PC-9 (cell line): ENCODE results near the gene DNAH6. TPM values are rescaled to one million over a fixed set of nuclear protein-coding genes. Genes with fewer than 3 reads are reported as not detected.

ENCODE experiments used
- BruUV-seq: library from RNA; stranded (reverse); fragments of 400-500 nt; replicated peaks from 2 replicates; lab custom pipeline; 2021; lab: Mats Ljungman, UMichigan
- CTCF ChIA-PET: fragments of 300-600 bp; sonication (Branson Sonifier 250); formaldehyde crosslinking; loops from one replicate; lab custom pipeline; 2022; ENCODE audit warnings: antibody characterized with exemption; lab: Charles Lee
- POLR2A ChIA-PET: fragments of 300-600 bp; sonication (Branson Sonifier 250); formaldehyde crosslinking; loops from one replicate; lab custom pipeline; 2022; ENCODE audit warnings: antibody characterized with exemption; ENCODE audit not compliant: unreplicated experiment; lab: Charles Lee
- DNase-seq, 2 experiments: peaks; one replicate each; pipeline versions ENCODE4 v3.0.0 to v3.0.0-alpha.2; 2015 to 2022; ENCODE audit warnings: mixed read lengths in 1 of 2
- H2AFZ ChIP-seq: fragments of 200-600 bp; sonication (generic); 2 replicates; pipeline ENCODE4 v1.8.1; 2017; ENCODE audit warnings: antibody characterized with exemption
- H3F3A ChIP-seq: fragments of 200-600 bp; sonication (generic); 2 replicates; pipeline ENCODE4 v1.8.1; 2017; ENCODE audit warnings: antibody characterized with exemption, mild to moderate bottlenecking, low read depth; ENCODE audit not compliant: insufficient read depth
- H3K27ac ChIP-seq: fragments of 200-600 bp; sonication (generic); 2 replicates; pipeline ENCODE4 v1.6.1; 2016; ENCODE audit warnings: mixed run types
- H3K27me3 ChIP-seq: fragments of 200-600 bp; sonication (generic); 2 replicates; pipeline ENCODE4 v1.6.1; 2016; ENCODE audit warnings: low read depth, mixed run types; ENCODE audit not compliant: insufficient read depth
- H3K36me3 ChIP-seq: fragments of 200-600 bp; sonication (generic); 2 replicates; pipeline ENCODE4 v1.6.1; 2016; ENCODE audit warnings: low read depth, mixed run types
- H3K4me1 ChIP-seq: fragments of 200-600 bp; sonication (generic); replicated peaks from 2 replicates; pipeline ENCODE4 v1.6.1; 2016; ENCODE audit warnings: mixed run types; ENCODE audit not compliant: insufficient read depth
- H3K4me2 ChIP-seq: fragments of 200-600 bp; sonication (generic); 2 replicates; pipeline ENCODE4 v1.6.1; 2017; ENCODE audit warnings: mixed run types
- H3K4me3 ChIP-seq: fragments of 200-600 bp; sonication (generic); 2 replicates; pipeline ENCODE4 v1.6.1; 2016; ENCODE audit warnings: mixed run types
- H3K79me2 ChIP-seq: fragments of 200-600 bp; sonication (generic); 2 replicates; pipeline ENCODE4 v1.6.1; 2017; ENCODE audit warnings: low read depth, mixed run types
- H3K9me2 ChIP-seq: fragments of 200-600 bp; sonication (generic); 2 replicates; pipeline ENCODE4 v1.8.1; 2017; ENCODE audit warnings: mild to moderate bottlenecking; ENCODE audit not compliant: insufficient read depth
- H3K9me3 ChIP-seq: fragments of 200-600 bp; sonication (generic); 2 replicates; pipeline ENCODE4 v1.8.1; 2016; ENCODE audit warnings: low read depth; ENCODE audit not compliant: insufficient read depth
- H4K20me1 ChIP-seq: fragments of 200-600 bp; sonication (generic); 2 replicates; pipeline ENCODE4 v1.8.1; 2017; ENCODE audit not compliant: insufficient read depth
- CTCF ChIP-seq: fragments of 200-600 bp; sonication (generic); conservative IDR thresholded peaks from 2 replicates; pipeline ENCODE4 v1.6.1; 2017; ENCODE audit warnings: mixed run types, antibody characterized with exemption, mild to moderate bottlenecking, moderate library complexity
- EZH2 ChIP-seq: fragments of 200-600 bp; sonication (generic); IDR thresholded peaks from 2 replicates; pipeline ENCODE4 v1.8.0; 2017; ENCODE audit warnings: antibody characterized with exemption, low read depth
- intact Hi-C: fragments of 100-400 bp; cut with micrococcal nuclease; formaldehyde crosslinking; loops from one replicate; pipeline ENCODE4 v1.10.0; 2022; ENCODE audit not compliant: unreplicated experiment
- total RNA-seq: library from RNA; stranded (reverse); gene quantifications from 2 replicates; pipeline ENCODE4 v1.2.3, GENCODE V29; 2021

The DNAH6 gene
- total RNA-seq, 1 experiment from 2014 or later, result not detected

GRCh38 chr2:84735389-84735788 lies 219.1 kb downstream of the DNAH6 start:
- no peak for TF ChIP-seq EZH2
- TF ChIP-seq CTCF, result no peak
- no TSS peak for BruUV-seq
- H3K9me3 ChIP-seq, result no peaks in the 10 kb centered on the region
- H4K20me1 ChIP-seq, result no peaks in the 10 kb centered on the region
- H2AFZ ChIP-seq, result no peak overlapping the region
- H3K27ac ChIP-seq, result no peak overlapping the region
- H3K4me3 ChIP-seq, result no peak overlapping the region
- no peak overlapping the region for H3K4me2 ChIP-seq
- H3K36me3 ChIP-seq, result no peaks in the 10 kb centered on the region
- H3K79me2 ChIP-seq, result no peaks in the 10 kb centered on the region
- no peak for DNase-seq
- H3K4me1 ChIP-seq, result no peaks in the 10 kb centered on the region
- no peaks in the 10 kb centered on the region for H3F3A ChIP-seq
- no peaks in the 10 kb centered on the region; the same call in 1 of the 2 replicates for H3K27me3 ChIP-seq
- POLR2A ChIA-PET, result no interaction called here
- CTCF ChIA-PET, result no interaction called here
- 0 out of 2 replicates have a peak, but pooled peaks cover 3% of the 10 kb centered on the region for H3K9me2 ChIP-seq
- intact Hi-C loops, result no loop called here

GRCh38 chr2:84741182-84741822 lies 225.0 kb downstream of the DNAH6 start:
- peak in 1 of 2 experiments; percentile 5 for DNase-seq
- BruUV-seq, result no TSS peak
- H3F3A ChIP-seq, result no peaks in the 10 kb centered on the region
- ChIA-PET CTCF (no interaction called here), POLR2A (no interaction called here)
- no peaks in the 10 kb centered on the region for H3K36me3 ChIP-seq
- H3K4me2 ChIP-seq, result no peak overlapping the region
- 0 out of 2 replicates have a peak, but pooled peaks cover 3% of the 10 kb centered on the region for H3K9me2 ChIP-seq
- H3K4me1 ChIP-seq, result no peaks in the 10 kb centered on the region
- no peak; the same call in 1 of the 2 replicates for TF ChIP-seq CTCF
- TF ChIP-seq EZH2, result no peak
- H3K4me3 ChIP-seq, result no peak overlapping the region
- H3K27ac ChIP-seq, result no peak overlapping the region
- no peaks in the 10 kb centered on the region for H4K20me1 ChIP-seq
- peaks cover 6% of the 10 kb centered on the region for H3K27me3 ChIP-seq
- H3K79me2 ChIP-seq, result no peaks in the 10 kb centered on the region
- no peaks in the 10 kb centered on the region for H3K9me3 ChIP-seq
- intact Hi-C loops, result no loop called here
- H2AFZ ChIP-seq, result no peak overlapping the region

- H4K20me1 ChIP-seq, result no peaks in the 10 kb centered on the region
- H3F3A ChIP-seq, result no peaks in the 10 kb centered on the region
- TF ChIP-seq CTCF, result no peak
- TF ChIP-seq EZH2, result no peak
- no peak overlapping the region for H3K27ac ChIP-seq
- H3K4me1 ChIP-seq, result no peaks in the 10 kb centered on the region
- no peak overlapping the region for H3K4me3 ChIP-seq
- ChIA-PET POLR2A (no interaction called here), CTCF (no interaction called here)
- peaks cover 10% of the 10 kb centered on the region for H3K27me3 ChIP-seq
- no peaks in the 10 kb centered on the region for H3K36me3 ChIP-seq
- H3K4me2 ChIP-seq, result no peak overlapping the region
- no peaks in the 10 kb centered on the region for H3K79me2 ChIP-seq
- no peak for DNase-seq
- no peaks in the 10 kb centered on the region for H3K9me2 ChIP-seq
- H3K9me3 ChIP-seq, result no peaks in the 10 kb centered on the region
- H2AFZ ChIP-seq, result no peak overlapping the region
- no TSS peak for BruUV-seq
- intact Hi-C loops, result no loop called here
Measured at GRCh38 chr2:84748341-84748740, 232.0 kb downstream of the DNAH6 start.
